Measurements from ENCODE around the gene OR2A5. TPM values are rescaled to one million over a fixed set of nuclear protein-coding genes. Genes with fewer than 3 reads are reported as not detected.
"Not testable (repeated sequence)": the region's sequence is repeated elsewhere in the genome, so short reads cannot be mapped to it uniquely, and the experiment has no call there.

The OR2A5 gene
- total RNA-seq, 1 donor from 2014 or later = not detected

DNA sequence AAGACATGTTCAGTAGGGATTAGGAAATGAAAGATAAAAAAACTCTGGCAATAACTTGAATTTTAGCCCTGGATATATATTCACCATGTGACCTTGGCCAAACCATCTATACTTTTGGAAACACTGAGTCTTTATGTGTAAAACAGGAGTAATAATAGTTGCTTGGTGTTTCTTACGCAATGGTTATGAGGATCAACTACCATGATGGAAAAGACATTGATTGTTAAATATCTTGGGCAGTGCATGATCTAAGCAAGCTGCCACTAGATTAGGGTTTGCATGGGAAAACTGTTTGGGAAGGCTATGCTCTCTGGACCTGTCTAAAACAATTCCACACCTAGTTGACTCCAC is 42.1 kb upstream of the OR2A5 start:
- Mint-ChIP-seq H3K36me3 (ENCODE audit: unreplicated experiment) (peaks cover 18% of the 10 kb centered on the region), H3K27me3 (ENCODE audit: unreplicated experiment) (peaks cover 5% of the 10 kb centered on the region), H3K27ac (ENCODE audit: unreplicated experiment) (no peak overlapping the region), H3K4me1 (ENCODE audit: low read depth, unreplicated experiment) (no peaks in the 10 kb centered on the region), H3K9me3 (ENCODE audit: unreplicated experiment) (peaks cover 1% of the 10 kb centered on the region), H3K4me3 (ENCODE audit: unreplicated experiment) (no peak overlapping the region)
- TF ChIP-seq, protein P1, sequence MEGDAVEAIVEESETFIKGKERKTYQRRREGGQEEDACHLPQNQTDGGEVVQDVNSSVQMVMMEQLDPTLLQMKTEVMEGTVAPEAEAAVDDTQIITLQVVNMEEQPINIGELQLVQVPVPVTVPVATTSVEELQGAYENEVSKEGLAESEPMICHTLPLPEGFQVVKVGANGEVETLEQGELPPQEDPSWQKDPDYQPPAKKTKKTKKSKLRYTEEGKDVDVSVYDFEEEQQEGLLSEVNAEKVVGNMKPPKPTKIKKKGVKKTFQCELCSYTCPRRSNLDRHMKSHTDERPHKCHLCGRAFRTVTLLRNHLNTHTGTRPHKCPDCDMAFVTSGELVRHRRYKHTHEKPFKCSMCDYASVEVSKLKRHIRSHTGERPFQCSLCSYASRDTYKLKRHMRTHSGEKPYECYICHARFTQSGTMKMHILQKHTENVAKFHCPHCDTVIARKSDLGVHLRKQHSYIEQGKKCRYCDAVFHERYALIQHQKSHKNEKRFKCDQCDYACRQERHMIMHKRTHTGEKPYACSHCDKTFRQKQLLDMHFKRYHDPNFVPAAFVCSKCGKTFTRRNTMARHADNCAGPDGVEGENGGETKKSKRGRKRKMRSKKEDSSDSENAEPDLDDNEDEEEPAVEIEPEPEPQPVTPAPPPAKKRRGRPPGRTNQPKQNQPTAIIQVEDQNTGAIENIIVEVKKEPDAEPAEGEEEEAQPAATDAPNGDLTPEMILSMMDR (IDR thresholded peaks at IDR 0.05; ENCODE audit: partially characterized antibody, unreplicated experiment) = no peak
- DNase-seq = no peak

- DNase-seq = no peak
- Mint-ChIP-seq H3K4me1 (ENCODE audit: low read depth, unreplicated experiment) (no peaks in the 10 kb centered on the region), H3K27me3 (ENCODE audit: unreplicated experiment) (peaks cover 7% of the 10 kb centered on the region), H3K36me3 (ENCODE audit: unreplicated experiment) (peaks cover 17% of the 10 kb centered on the region), H3K27ac (ENCODE audit: unreplicated experiment) (no peak overlapping the region), H3K4me3 (ENCODE audit: unreplicated experiment) (no peak overlapping the region), H3K9me3 (ENCODE audit: unreplicated experiment) (peaks cover 1% of the 10 kb centered on the region)
- TF ChIP-seq, protein P1 (IDR thresholded peaks at IDR 0.05; ENCODE audit: partially characterized antibody, unreplicated experiment) = no peak
Measured at GRCh38 chr7:144009361-144009760, 39.4 kb upstream of the OR2A5 start.

- not testable (repeated sequence) for H3K4me3 Mint-ChIP-seq (ENCODE audit: unreplicated experiment); H3K27ac Mint-ChIP-seq (ENCODE audit: unreplicated experiment); H3K27me3 Mint-ChIP-seq (ENCODE audit: unreplicated experiment); H3K9me3 Mint-ChIP-seq (ENCODE audit: unreplicated experiment); DNase-seq; H3K4me1 Mint-ChIP-seq (ENCODE audit: low read depth, unreplicated experiment)
- H3K36me3 Mint-ChIP-seq (ENCODE audit: unreplicated experiment) = peaks cover 14% of the 10 kb centered on the region
Measured at GRCh38 chr7:144010061-144010460, 38.7 kb upstream of the OR2A5 start.

DNA sequence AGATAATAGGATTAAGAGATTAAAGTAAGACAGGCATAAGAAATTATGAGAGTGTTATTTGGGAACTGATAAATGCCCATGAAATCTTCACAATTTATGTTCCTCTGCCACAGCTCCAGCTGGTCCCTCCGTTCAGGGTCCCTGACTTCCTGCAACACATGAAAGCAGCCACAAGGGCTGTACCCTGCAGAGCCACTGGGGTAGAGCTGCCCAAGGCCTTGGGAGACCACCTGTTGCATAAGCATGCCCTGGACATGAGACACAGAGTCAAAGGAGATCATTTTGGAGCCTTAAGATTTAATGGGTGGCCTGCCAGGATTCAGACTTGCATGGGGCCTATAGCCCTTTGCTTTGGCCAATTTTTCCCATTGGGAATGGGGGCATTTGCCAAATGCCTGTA is 37.9 kb upstream of the OR2A5 start:
- not testable (repeated sequence) for DNase-seq; H3K4me1 Mint-ChIP-seq (ENCODE audit: low read depth, unreplicated experiment); H3K4me3 Mint-ChIP-seq (ENCODE audit: unreplicated experiment); H3K27ac Mint-ChIP-seq (ENCODE audit: unreplicated experiment); H3K9me3 Mint-ChIP-seq (ENCODE audit: unreplicated experiment); H3K27me3 Mint-ChIP-seq (ENCODE audit: unreplicated experiment)
- H3K36me3 Mint-ChIP-seq (ENCODE audit: unreplicated experiment) = peaks cover 14% of the 10 kb centered on the region

GRCh38 chr7:144011458-144012230 is 37.1 kb upstream of the OR2A5 start:
- Mint-ChIP-seq H3K36me3 (ENCODE audit: unreplicated experiment) (peaks cover 14% of the 10 kb centered on the region), H3K27ac (ENCODE audit: unreplicated experiment) (no peak overlapping the region)
- DNase-seq = no peak

DNA sequence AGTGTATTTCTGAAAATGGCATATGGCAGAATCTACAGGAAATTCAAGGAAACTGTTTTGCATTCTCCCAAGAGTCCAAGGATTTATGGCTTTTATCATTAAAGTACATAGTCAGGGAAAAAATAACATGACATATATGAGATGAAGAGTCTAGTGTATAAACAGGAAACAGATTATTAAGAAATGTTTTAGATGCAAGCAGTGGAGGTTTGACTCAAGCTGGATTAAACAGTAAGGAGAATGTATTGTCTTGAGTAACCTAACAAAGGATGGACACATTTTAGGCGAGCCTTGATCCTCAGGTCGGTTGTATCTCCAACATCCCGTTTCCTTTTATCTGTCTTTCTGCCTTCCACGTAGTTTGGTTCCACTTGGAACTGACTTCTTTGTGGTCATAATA is 30.7 kb upstream of the OR2A5 start:
- H3K27me3 Mint-ChIP-seq (ENCODE audit: unreplicated experiment) = peaks cover 3% of the 10 kb centered on the region

More at GRCh38 chr7:144011458-144012230, 37.1 kb upstream of the OR2A5 start:
- Mint-ChIP-seq H3K27me3 (ENCODE audit: unreplicated experiment) (peaks cover 5% of the 10 kb centered on the region), H3K4me3 (ENCODE audit: unreplicated experiment) (no peak overlapping the region), H3K9me3 (ENCODE audit: unreplicated experiment) (peaks cover 1% of the 10 kb centered on the region), H3K4me1 (ENCODE audit: low read depth, unreplicated experiment) (no peaks in the 10 kb centered on the region)
- TF ChIP-seq, protein P1 (IDR thresholded peaks at IDR 0.05; ENCODE audit: partially characterized antibody, unreplicated experiment) = no peak

More for the DNA sequence above, 30.7 kb upstream of the OR2A5 start:
- peaks cover 2% of the 10 kb centered on the region for H3K9me3 Mint-ChIP-seq (ENCODE audit: unreplicated experiment)
- no peaks in the 10 kb centered on the region for H3K4me1 Mint-ChIP-seq (ENCODE audit: low read depth, unreplicated experiment)
- TF ChIP-seq, protein P1 (IDR thresholded peaks at IDR 0.05; ENCODE audit: partially characterized antibody, unreplicated experiment) = no peak
- no peak overlapping the region for H3K4me3 Mint-ChIP-seq (ENCODE audit: unreplicated experiment)
- no peak for DNase-seq
- no peak overlapping the region for H3K27ac Mint-ChIP-seq (ENCODE audit: unreplicated experiment)
- H3K36me3 Mint-ChIP-seq (ENCODE audit: unreplicated experiment) = no peaks in the 10 kb centered on the region

Measured in glutamatergic neuron (in vitro differentiated cells).